Measurements from ENCODE around the gene TMEM183A. TPM values are rescaled to one million over a fixed set of nuclear protein-coding genes. Genes with fewer than 3 reads are reported as not detected.

Gene TMEM183A
- polyA plus RNA-seq, 1 of the 3 experiments (the other 2 are of a cell fraction): 47.9 TPM

- CTCF ChIA-PET: interaction anchor here (0.6 to 1.0 kb wide), 4 partner anchors 10 to 177 kb away, joined by 3 to 4 read pairs (median 3); no protein-coding TSS in a partner anchor
Measured at GRCh38 chr1:202981939-202982338, 25.2 kb upstream of the TMEM183A start.

More at GRCh38 chr1:202981939-202982338, 25.2 kb upstream of the TMEM183A start:
- POLR2A ChIA-PET: no interaction called here
- DNase-seq: no peak
- Histone ChIP-seq H3K9me2 (no peaks in the 10 kb centered on the region), H4K20me1 (ENCODE audit: insufficient read depth) (no peaks in the 10 kb centered on the region), H3K4me1 (ENCODE audit: control insufficient read depth in 1 of 2, insufficient read depth in 2 of 2, low read depth in 1 of 2, low read length in 1 of 2) (no peaks in the 10 kb centered on the region), H3K79me2 (ENCODE audit: insufficient read depth) (no peaks in the 10 kb centered on the region), H3K36me3 (replicated peaks in 1 of 2; ENCODE audit: control insufficient read depth in 1 of 2, insufficient read depth in 2 of 2, low read length in 1 of 2) (no peaks in the 10 kb centered on the region), H3K9me3 (no peaks in the 10 kb centered on the region), H3K9ac (no peak overlapping the region), H3K27me3 (ENCODE audit: insufficient read depth) (peaks cover 38% of the 10 kb centered on the region; the same call in 1 of the 2 replicates), H3F3A (replicated peaks; ENCODE audit: insufficient read depth) (no peaks in the 10 kb centered on the region), H2AFZ (ENCODE audit: low read depth) (no peak overlapping the region), H3K4me2 (no peak overlapping the region), H3K4me3 (ENCODE audit: low read depth in 2 of 2, low read length in 1 of 2) (no peak overlapping the region), H3K27ac (ENCODE audit: low read depth in 2 of 2, low read length in 1 of 2) (no peak overlapping the region)
- WGBS (ENCODE audit: low lambda C conversion rate): 72% methylated on average over 2 of the region's 2 CpGs
- TF ChIP-seq SIN3A (IDR thresholded peaks at IDR 0.05; ENCODE audit: borderline replicate concordance, low read depth, low read length): no peak
- no peak for TF ChIP-seq PBX3 (IDR thresholded peaks at IDR 0.05)
- TF ChIP-seq RXRA (IDR thresholded peaks at IDR 0.05; ENCODE audit: borderline replicate concordance, low read depth): no peak
- no peak for TF ChIP-seq USF2 (IDR thresholded peaks at IDR 0.05; ENCODE audit: borderline replicate concordance, low read depth, low read length)
- TF ChIP-seq ZBTB33 (IDR thresholded peaks at IDR 0.05; ENCODE audit: borderline replicate concordance, low read depth): no peak
- no peak for TF ChIP-seq RCOR1 (IDR thresholded peaks at IDR 0.05; ENCODE audit: low read length)
- no peak for TF ChIP-seq POLR2AphosphoS5 (IDR thresholded peaks at IDR 0.05; ENCODE audit: low read depth, low read length)
- no peak for TF ChIP-seq MAX (IDR thresholded peaks at IDR 0.05; ENCODE audit: low read depth)
- no peak for TF ChIP-seq FOXJ3 (CRISPR knock-in tag; IDR thresholded peaks at IDR 0.05)
- TF ChIP-seq GATA2 (CRISPR knock-in tag; IDR thresholded peaks at IDR 0.05): no peak
- no peak for TF ChIP-seq FOSL2 (IDR thresholded peaks at IDR 0.05; ENCODE audit: borderline replicate concordance, low read depth)
- no peak for TF ChIP-seq GABPA (IDR thresholded peaks at IDR 0.05; ENCODE audit: low read depth)
- no peak for TF ChIP-seq MEF2A (IDR thresholded peaks at IDR 0.05; ENCODE audit: borderline replicate concordance, low read depth)

Measured in SK-N-SH (cell line).